GM12878 (cell line): ENCODE results near the gene ZNF662. TPM values are rescaled to one million over a fixed set of nuclear protein-coding genes. Genes with fewer than 3 reads are reported as not detected.

Source experiments
- ATAC-seq: fragments of 200-7000 bp; cut with Tn5 transposase; 3 replicates; pipeline ENCODE4 v1.9.1; 2020; ENCODE audit warnings: mild to moderate bottlenecking, moderate library complexity
- BruUV-seq: library from RNA; stranded (reverse); fragments of 400-500 nt; replicated peaks from 2 replicates; lab custom pipeline; 2021; lab: Mats Ljungman, UMichigan
- CTCF ChIA-PET: fragments of 300-600 bp; sonication (Branson Sonifier 250); formaldehyde crosslinking; extraction: SDS; loops from one replicate; lab custom pipeline; 2021; ENCODE audit warnings: inconsistent platforms; lab: Yijun Ruan, JAX
- POLR2A ChIA-PET: fragments of 350-600 bp; formaldehyde crosslinking; extraction: SDS; loops from one replicate; lab custom pipeline; 2021; ENCODE audit warnings: inconsistent platforms; lab: Charles Lee
- RAD21 ChIA-PET: fragments of 300-600 bp; sonication (Branson Sonifier 250); formaldehyde crosslinking; loops from one replicate; lab custom pipeline; 2023; ENCODE audit warnings: antibody characterized with exemption; ENCODE audit not compliant: unreplicated experiment; lab: Charles Lee
- SMC1A ChIA-PET: fragments of 300-600 bp; sonication (Branson Sonifier 250); formaldehyde crosslinking; loops from one replicate; lab custom pipeline; 2023; ENCODE audit not compliant: unreplicated experiment, uncharacterized antibody; lab: Charles Lee
- DNase-seq: peaks from one replicate; pipeline ENCODE4 v3.0.0-alpha.2; 2011; ENCODE audit warnings: low read depth, low spot score
- FAIRE-seq: peaks from 3 replicates; lab custom pipeline; 2011; peaks lifted over from hg19 to GRCh38; lab: Jason Lieb, UNC
- H2AFZ ChIP-seq: 2 replicates; pipeline ENCODE4 v1.6.0; 2011; ENCODE audit warnings: low read depth, low read length, control low read depth; ENCODE audit not compliant: control insufficient read depth
- H3K27ac ChIP-seq: 2 replicates; pipeline ENCODE4 v1.5.1; 2011; ENCODE audit warnings: control low read depth; ENCODE audit not compliant: control insufficient read depth, insufficient read depth
- H3K27me3 ChIP-seq, 2 experiments: replicated peaks in 1 of 2; 2 replicates each; pipeline versions ENCODE4 v1.6.0 to v1.6.1; 2011; ENCODE audit warnings: low read length in 1 of 2; ENCODE audit not compliant: control insufficient read depth in 2 of 2, insufficient read depth in 2 of 2
- H3K36me3 ChIP-seq, 2 experiments: 2 replicates each; pipeline ENCODE4 v1.5.1; 2011; ENCODE audit warnings: low read length in 1 of 2; ENCODE audit not compliant: control insufficient read depth in 2 of 2, insufficient read depth in 2 of 2
- H3K4me1 ChIP-seq: 2 replicates; pipeline ENCODE4 v1.6.1; 2011; ENCODE audit warnings: mild to moderate bottlenecking, low read length, moderate library complexity, mixed read lengths; ENCODE audit not compliant: control insufficient read depth, insufficient read depth
- H3K4me2 ChIP-seq: 2 replicates; pipeline ENCODE4 v1.6.0; 2011; ENCODE audit warnings: control low read depth; ENCODE audit not compliant: control insufficient read depth, insufficient read depth
- H3K4me3 ChIP-seq: fragments of 200-600 bp; sonication (generic); 2 replicates; pipeline ENCODE4 v1.5.1; 2016
- H3K79me2 ChIP-seq: 2 replicates; pipeline ENCODE4 v1.6.0; 2011; ENCODE audit warnings: low read length; ENCODE audit not compliant: control insufficient read depth, insufficient read depth
- H3K9ac ChIP-seq: 2 replicates; pipeline ENCODE4 v1.8.0; 2011; ENCODE audit warnings: low read length, control low read depth, mixed read lengths; ENCODE audit not compliant: control insufficient read depth, insufficient read depth
- H3K9me3 ChIP-seq: replicated peaks from 3 replicates; pipeline ENCODE4 v1.5.1; 2011; ENCODE audit warnings: mild to moderate bottlenecking, low read length; ENCODE audit not compliant: control insufficient read depth, insufficient read depth
- H4K20me1 ChIP-seq: 2 replicates; pipeline ENCODE4 v1.6.0; 2011; ENCODE audit not compliant: control insufficient read depth, insufficient read depth
- REST ChIP-seq: IDR thresholded peaks from 2 replicates; pipeline ENCODE4 v1.6.1; 2012; ENCODE audit warnings: mild to moderate bottlenecking, low read depth, low read length
- ZNF592 ChIP-seq: fragments of 450-650 bp; IDR thresholded peaks from 2 replicates; pipeline ENCODE4 v1.6.1; 2017; ENCODE audit warnings: mild to moderate bottlenecking, moderate library complexity
- WGBS: methylation state at CpG from one replicate; pipeline ENCODE4 v1.1.6; 2016; ENCODE audit warnings: low lambda C conversion rate; ENCODE audit not compliant: insufficient replicate concordance, insufficient coverage; ENCODE audit errors: missing lambda C conversion rate; 5-methylcytosine and 5-hydroxymethylcytosine counted together
- in situ Hi-C: fragments of 300-500 bp; cut with MboI; formaldehyde crosslinking; loops from 9 replicates; pipeline ENCODE4 v1.14.3; 2018; ENCODE audit warnings: mixed read lengths
- intact Hi-C: fragments of 100-400 bp; cut with micrococcal nuclease; formaldehyde crosslinking; loops from one replicate; pipeline ENCODE4 v1.14.2; 2022; ENCODE audit not compliant: unreplicated experiment
- polyA plus RNA-seq, 11 experiments: library from polyadenylated mRNA; depleted of rRNA in 4 of 11; unstranded in 6 of 11; stranded (reverse) in 5 of 11; fragments of >200 nt; fragmentation: Nextera tagmentation in 4 of 11; fragmentation: Illumina TruSeq in 1 of 11; extraction: Ambion mirVana in 4 of 11; extraction: Trizol in 1 of 11; gene quantifications; 1 replicate in 1 of 11; 2 replicates in 10 of 11; pipeline versions ENCODE4 v1.2.1 to v1.2.3, GENCODE V29; 2011 to 2016; ENCODE audit warnings: inconsistent platforms in 2 of 11, missing spikeins in 2 of 11, low read depth in 1 of 11
- total RNA-seq, 4 experiments: library from RNA; depleted of rRNA in 3 of 4; stranded (reverse); fragments of >200 nt in 3 of 4; fragmentation: Illumina TruSeq in 1 of 4; extraction: Trizol in 1 of 4; gene quantifications; 2 replicates each; pipeline versions ENCODE4 v1.2.1 to v1.2.3, GENCODE V29; 2013 to 2021

Gene ZNF662
- total and polyA plus RNA-seq, 10 of the 15 experiments (the other 5 are each of a cell fraction or from before 2014, with no cell fraction given) = not detected

GRCh38 chr3:42864321-42864950 lies 41.5 kb upstream of the ZNF662 start:
- TF ChIP-seq ZNF592 = no peak
- no peak for TF ChIP-seq REST
- Histone ChIP-seq H3K79me2 (no peaks in the 10 kb centered on the region), H3K36me3 (no peaks in the 10 kb centered on the region), H3K4me2 (no peak overlapping the region), H3K9ac (no peak overlapping the region), H3K4me3 (no peak overlapping the region), H3K9me3 (no peaks in the 10 kb centered on the region), H4K20me1 (no peaks in the 10 kb centered on the region), H3K4me1 (no peaks in the 10 kb centered on the region), H3K27ac (no peak overlapping the region), H3K27me3 (no peaks in the 10 kb centered on the region), H2AFZ (no peak overlapping the region)
- in situ Hi-C loops (no loop called here), intact Hi-C loops (no loop called here)
- DNase-seq (no peak), ATAC-seq (no peak), FAIRE-seq (no peak)
- POLR2A ChIA-PET = no interaction called here
- no TSS peak for BruUV-seq
- RAD21 ChIA-PET = no interaction called here
- 76% methylated on average over 15 of the region's 15 CpGs for WGBS
- CTCF ChIA-PET = no interaction called here
- SMC1A ChIA-PET = no interaction called here
